ENCODE measurements around the gene SLC9A9. TPM values are rescaled to one million over a fixed set of nuclear protein-coding genes. Genes with fewer than 3 reads are reported as not detected.

Gene SLC9A9
- total RNA-seq, 1 experiment from 2014 or later: 1.5 TPM

DNA sequence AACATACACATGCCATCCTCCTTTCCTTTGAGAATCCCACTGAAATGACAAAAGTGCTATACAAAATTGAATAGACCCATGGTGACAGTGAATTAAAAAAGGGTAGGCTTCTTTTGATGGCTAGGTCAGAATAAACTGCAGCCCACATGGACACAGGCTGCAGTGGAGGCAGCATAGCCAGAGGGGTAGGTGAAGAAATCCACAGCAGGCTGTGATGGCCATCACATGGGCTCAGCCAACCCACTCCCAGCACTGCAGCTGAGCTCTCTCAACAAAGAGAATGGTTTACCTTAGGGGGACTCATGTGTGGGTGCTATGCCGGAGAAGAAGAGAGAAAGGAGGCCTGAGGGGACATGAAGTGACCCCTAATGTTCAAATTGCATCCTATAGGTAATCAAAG lies 397.6 kb downstream of the SLC9A9 start:
- no peak for TF ChIP-seq CTCF (IDR thresholded peaks at IDR 0.05; ENCODE audit: unreplicated experiment)
- no peak for DNase-seq
- H3K27me3 Mint-ChIP-seq (ENCODE audit: unreplicated experiment): no peaks in the 10 kb centered on the region
- H3K4me1 Mint-ChIP-seq (ENCODE audit: low read depth, unreplicated experiment): peaks cover 17% of the 10 kb centered on the region
- no TSS peak for BruUV-seq (replicated peaks)
- H3K4me3 Mint-ChIP-seq (ENCODE audit: low read depth, unreplicated experiment): no peak overlapping the region
- H3K9me3 Mint-ChIP-seq (ENCODE audit: low read depth, unreplicated experiment): peaks cover under 1% of the 10 kb centered on the region
- CTCF ChIA-PET: no interaction called here
- H3K27ac Mint-ChIP-seq (ENCODE audit: unreplicated experiment): no peak overlapping the region
- no peaks in the 10 kb centered on the region for H3K36me3 Mint-ChIP-seq (ENCODE audit: insufficient read depth, unreplicated experiment)
- intact Hi-C loops (cut with micrococcal nuclease; ENCODE audit: unreplicated experiment): no loop called here

DNA sequence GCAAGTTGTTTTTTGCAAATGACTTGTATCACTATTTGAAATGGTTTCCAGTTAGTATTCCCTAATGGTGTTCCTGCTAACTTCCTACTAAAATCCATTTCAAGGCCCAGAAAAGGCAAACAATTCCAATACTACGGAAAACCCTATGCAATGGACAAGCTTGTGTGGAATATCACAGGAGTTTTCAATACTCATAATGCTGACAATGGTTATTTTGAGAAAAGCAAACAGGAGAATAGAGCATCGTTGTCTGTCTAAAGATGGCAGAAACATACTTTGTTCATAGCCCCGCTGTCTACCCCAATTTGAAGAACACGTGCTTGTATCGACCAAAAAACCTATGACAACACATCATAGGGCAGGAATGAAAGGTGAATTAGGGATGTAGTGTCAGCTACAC lies 400.8 kb downstream of the SLC9A9 start:
- H3K27me3 Mint-ChIP-seq (ENCODE audit: unreplicated experiment): no peaks in the 10 kb centered on the region
- H3K4me3 Mint-ChIP-seq (ENCODE audit: low read depth, unreplicated experiment): no peak overlapping the region
- H3K27ac Mint-ChIP-seq (ENCODE audit: unreplicated experiment): no peak overlapping the region
- no peak for TF ChIP-seq CTCF (IDR thresholded peaks at IDR 0.05; ENCODE audit: unreplicated experiment)
- BruUV-seq (replicated peaks): no TSS peak
- peaks cover 37% of the 10 kb centered on the region for H3K4me1 Mint-ChIP-seq (ENCODE audit: low read depth, unreplicated experiment)
- no peaks in the 10 kb centered on the region for H3K9me3 Mint-ChIP-seq (ENCODE audit: low read depth, unreplicated experiment)
- peaks cover 20% of the 10 kb centered on the region for H3K36me3 Mint-ChIP-seq (ENCODE audit: insufficient read depth, unreplicated experiment)
- intact Hi-C loops (cut with micrococcal nuclease; ENCODE audit: unreplicated experiment): no loop called here
- CTCF ChIA-PET: interaction anchor here (1.3 kb wide), 1 partner anchor 151 kb away, joined by 3 read pairs; no protein-coding TSS in a partner anchor
- DNase-seq: no peak

DNA sequence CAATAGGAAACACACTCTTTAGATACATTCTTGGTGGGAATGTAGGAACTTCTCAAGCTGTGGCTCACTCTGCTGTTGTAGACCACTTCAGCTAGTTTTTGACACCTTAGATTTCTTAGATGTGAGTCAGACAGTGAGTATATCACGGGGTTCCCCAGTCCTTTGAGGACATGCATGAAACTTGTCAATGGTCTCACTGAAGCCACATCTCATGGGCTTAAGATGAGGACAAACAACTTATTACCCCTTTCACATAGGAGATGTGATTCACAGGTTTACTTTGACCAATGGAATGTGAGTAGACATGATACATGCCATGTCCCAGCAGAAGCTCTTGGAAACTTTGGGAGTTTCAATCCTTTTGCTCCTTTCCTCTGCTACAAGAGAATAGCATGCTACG lies 403.1 kb downstream of the SLC9A9 start:
- peaks cover 20% of the 10 kb centered on the region for H3K36me3 Mint-ChIP-seq (ENCODE audit: insufficient read depth, unreplicated experiment)
- DNase-seq: no peak

DNA sequence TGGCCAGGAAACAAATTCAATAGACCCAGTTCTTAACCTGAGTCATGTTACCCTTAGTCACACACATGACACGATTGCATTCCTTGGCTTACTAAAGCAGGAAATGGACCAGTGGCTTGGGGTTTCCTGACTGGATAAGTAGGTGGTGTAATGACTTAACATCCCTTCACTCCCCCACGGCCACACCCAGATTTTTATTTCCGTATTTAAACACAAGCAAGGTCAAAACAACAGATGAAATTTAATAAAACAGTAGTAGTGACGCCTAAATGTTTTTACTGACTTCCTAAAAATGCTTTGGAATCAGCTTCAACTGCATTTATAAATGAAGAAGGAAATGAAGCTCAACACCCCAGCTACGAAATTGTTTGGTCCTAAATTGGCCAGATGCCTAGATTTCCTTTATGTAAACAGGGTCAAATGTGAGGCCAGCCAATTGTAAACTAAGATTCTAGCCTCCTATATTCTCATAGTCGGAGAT lies 404.4 kb downstream of the SLC9A9 start:
- H3K36me3 Mint-ChIP-seq (ENCODE audit: insufficient read depth, unreplicated experiment): peaks cover 20% of the 10 kb centered on the region
- BruUV-seq (replicated peaks): no TSS peak
- intact Hi-C loops (cut with micrococcal nuclease; ENCODE audit: unreplicated experiment): loop anchor here (2.0 kb wide), 1 partner anchor 21 kb away; no protein-coding TSS in a partner anchor
- no peaks in the 10 kb centered on the region for H3K9me3 Mint-ChIP-seq (ENCODE audit: low read depth, unreplicated experiment)
- CTCF ChIA-PET: interaction anchor here (0.8 to 2.2 kb wide), 5 partner anchors 9 to 200 kb away, joined by 3 to 6 read pairs (median 5); no protein-coding TSS in a partner anchor
- peak; percentile 87 for DNase-seq
- H3K27ac Mint-ChIP-seq (ENCODE audit: unreplicated experiment): peak overlapping the region; percentile 95
- H3K4me3 Mint-ChIP-seq (ENCODE audit: low read depth, unreplicated experiment): peak overlapping the region; percentile 39
- no peaks in the 10 kb centered on the region for H3K27me3 Mint-ChIP-seq (ENCODE audit: unreplicated experiment)
- H3K4me1 Mint-ChIP-seq (ENCODE audit: low read depth, unreplicated experiment): peaks cover 37% of the 10 kb centered on the region
- TF ChIP-seq CTCF (IDR thresholded peaks at IDR 0.05; ENCODE audit: unreplicated experiment): no peak

More for the DNA sequence above, 403.1 kb downstream of the SLC9A9 start:
- H3K9me3 Mint-ChIP-seq (ENCODE audit: low read depth, unreplicated experiment): no peaks in the 10 kb centered on the region
- TF ChIP-seq CTCF (IDR thresholded peaks at IDR 0.05; ENCODE audit: unreplicated experiment): no peak
- peaks cover 37% of the 10 kb centered on the region for H3K4me1 Mint-ChIP-seq (ENCODE audit: low read depth, unreplicated experiment)
- H3K27ac Mint-ChIP-seq (ENCODE audit: unreplicated experiment): peak overlapping the region; percentile 95
- intact Hi-C loops (cut with micrococcal nuclease; ENCODE audit: unreplicated experiment): loop anchor here (2.0 kb wide), 1 partner anchor 20 kb away; no protein-coding TSS in a partner anchor
- H3K27me3 Mint-ChIP-seq (ENCODE audit: unreplicated experiment): no peaks in the 10 kb centered on the region
- no TSS peak for BruUV-seq (replicated peaks)
- CTCF ChIA-PET: interaction anchor here (1.2 kb wide), 1 partner anchor 35 kb away, joined by 3 read pairs; no protein-coding TSS in a partner anchor
- peak overlapping the region; percentile 39 for H3K4me3 Mint-ChIP-seq (ENCODE audit: low read depth, unreplicated experiment)

Measured in Calu3 (cell line).